Gastroesophageal sphincter (tissue), 4 donors: ENCODE results near the gene FARS2. TPM values are rescaled to one million over a fixed set of nuclear protein-coding genes. Genes with fewer than 3 reads are reported as not detected.

Experiments used
- ATAC-seq: fragments of 150-250 bp; one replicate; pipeline ENCODE4 v1.9.1; 2016; ENCODE audit warnings: mild to moderate bottlenecking, moderate library complexity
- H3K27ac ChIP-seq, 4 donors: fragments of 200-600 bp; sonication (generic) in 3 of 4; 1 replicate in 3 of 4; 2 replicates in 1 of 4; pipeline ENCODE4 v1.5.1; 2016 to 2019
- H3K27me3 ChIP-seq: fragments of 200-600 bp; sonication (generic); one replicate; pipeline ENCODE4 v1.5.1; 2019
- H3K36me3 ChIP-seq, 2 donors: fragments of 200-600 bp; sonication (generic); one replicate each; pipeline ENCODE4 v1.5.1; 2019; ENCODE audit warnings: control low read depth in 1 of 2
- H3K4me1 ChIP-seq, 3 donors: fragments of 200-600 bp; sonication (generic); 1 replicate in 2 of 3; 2 replicates in 1 of 3; pipeline ENCODE4 v1.5.1; 2016 to 2019; ENCODE audit warnings: control low read depth in 2 of 3
- H3K4me3 ChIP-seq, 2 donors: fragments of 200-600 bp; sonication (generic); one replicate each; pipeline ENCODE4 v1.5.1; 2019; ENCODE audit warnings: mild to moderate bottlenecking in 1 of 2, moderate library complexity in 1 of 2
- H3K9me3 ChIP-seq, 3 donors: fragments of 200-600 bp; sonication (generic); one replicate each; pipeline ENCODE4 v1.5.1; 2017 to 2019; ENCODE audit warnings: control low read depth in 2 of 3
- EP300 ChIP-seq: sonication (generic); formaldehyde crosslinking; IDR thresholded peaks from one replicate; pipeline ENCODE4 v1.6.1; 2017; ENCODE audit warnings: antibody characterized with exemption, mild to moderate bottlenecking
- POLR2A ChIP-seq, 2 donors: fragments of 450-650 bp; IDR thresholded peaks; one replicate each; pipeline ENCODE4 v1.6.1; 2017; ENCODE audit warnings: antibody characterized with exemption in 2 of 2, mild to moderate bottlenecking in 2 of 2, moderate library complexity in 1 of 2
- POLR2AphosphoS5 ChIP-seq: sonication (generic); formaldehyde crosslinking; IDR thresholded peaks from one replicate; pipeline ENCODE4 v1.6.1; 2017; ENCODE audit warnings: antibody characterized with exemption
- WGBS, 2 donors: methylation state at CpG; one replicate each; pipeline ENCODE4 v1.1.5; 2018; ENCODE audit warnings: low coverage in 1 of 2; 5-methylcytosine and 5-hydroxymethylcytosine counted together
- total RNA-seq, 4 donors: library from RNA; depleted of rRNA; stranded (reverse); fragments of >200 nt; gene quantifications; one replicate each; pipeline ENCODE4 v1.1.0, GENCODE V29; 2016
- TF ChIP-seq, protein P1 (sequence below), 4 experiments: fragments of 200-600 bp in 2 of 4; fragments of 450-650 bp in 2 of 4; sonication (generic) in 1 of 4; IDR thresholded peaks; one replicate each; pipeline ENCODE4 v1.5.1; 2017 to 2019; ENCODE audit warnings: antibody characterized with exemption in 4 of 4, mild to moderate bottlenecking in 2 of 4, moderate library complexity in 2 of 4

FARS2 gene
- total RNA-seq, 4 donors from 2014 or later = 9.8 to 16.3 (median 14.4) TPM

DNA sequence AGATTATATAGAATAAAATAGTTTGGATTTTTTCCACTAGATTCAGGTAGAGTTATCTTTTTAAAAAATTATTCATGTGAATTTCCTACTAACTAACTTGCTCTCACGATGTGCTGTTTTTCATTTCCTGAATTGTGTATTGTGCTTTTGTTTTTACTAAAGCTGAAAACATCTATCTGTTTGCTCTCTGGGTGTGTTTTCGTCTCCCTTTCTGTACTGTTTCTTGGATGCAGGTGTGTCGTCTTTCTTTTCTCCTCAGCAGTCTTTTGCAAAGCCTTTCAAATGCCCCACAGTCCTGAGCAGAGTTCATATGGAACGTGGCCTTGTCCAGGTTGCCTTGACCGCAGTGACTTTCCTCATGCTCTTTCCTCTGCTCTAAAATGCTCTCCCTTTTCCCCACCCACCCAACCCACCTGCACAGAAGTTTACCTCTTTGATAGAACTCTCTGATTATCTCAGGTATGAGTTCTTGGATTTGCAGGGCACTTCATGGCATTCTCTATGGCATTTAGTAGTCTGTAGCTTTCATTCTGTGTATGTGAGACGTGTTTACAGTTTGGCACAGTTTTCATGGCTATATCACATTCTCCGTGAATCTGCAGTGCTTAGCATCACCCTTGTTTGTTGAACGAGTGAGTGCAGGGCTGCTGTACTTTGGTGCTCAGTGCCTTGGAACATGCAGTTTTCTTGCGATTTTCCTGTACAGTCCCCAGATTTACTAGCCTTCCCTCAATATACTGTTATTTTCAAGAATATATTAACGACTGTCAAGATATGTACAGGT lies 77.1 kb downstream of the FARS2 start:
- no peak for ATAC-seq
- Histone ChIP-seq H3K4me3 (no peak overlapping the region), H3K27me3 (no peaks in the 10 kb centered on the region), H3K4me1 (peaks cover 0 to 9% (median 0%) of the 10 kb centered on the region in 3 donors), H3K36me3 (no peaks in the 10 kb centered on the region), H3K27ac (no peak overlapping the region), H3K9me3 (no peaks in the 10 kb centered on the region)
- TF ChIP-seq, protein P1, sequence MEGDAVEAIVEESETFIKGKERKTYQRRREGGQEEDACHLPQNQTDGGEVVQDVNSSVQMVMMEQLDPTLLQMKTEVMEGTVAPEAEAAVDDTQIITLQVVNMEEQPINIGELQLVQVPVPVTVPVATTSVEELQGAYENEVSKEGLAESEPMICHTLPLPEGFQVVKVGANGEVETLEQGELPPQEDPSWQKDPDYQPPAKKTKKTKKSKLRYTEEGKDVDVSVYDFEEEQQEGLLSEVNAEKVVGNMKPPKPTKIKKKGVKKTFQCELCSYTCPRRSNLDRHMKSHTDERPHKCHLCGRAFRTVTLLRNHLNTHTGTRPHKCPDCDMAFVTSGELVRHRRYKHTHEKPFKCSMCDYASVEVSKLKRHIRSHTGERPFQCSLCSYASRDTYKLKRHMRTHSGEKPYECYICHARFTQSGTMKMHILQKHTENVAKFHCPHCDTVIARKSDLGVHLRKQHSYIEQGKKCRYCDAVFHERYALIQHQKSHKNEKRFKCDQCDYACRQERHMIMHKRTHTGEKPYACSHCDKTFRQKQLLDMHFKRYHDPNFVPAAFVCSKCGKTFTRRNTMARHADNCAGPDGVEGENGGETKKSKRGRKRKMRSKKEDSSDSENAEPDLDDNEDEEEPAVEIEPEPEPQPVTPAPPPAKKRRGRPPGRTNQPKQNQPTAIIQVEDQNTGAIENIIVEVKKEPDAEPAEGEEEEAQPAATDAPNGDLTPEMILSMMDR (IDR thresholded peaks at IDR 0.05) = no peak
- WGBS, 2 donors = 81 to 89% methylated on average over 6 to 10 of the region's 10 CpGs

DNA sequence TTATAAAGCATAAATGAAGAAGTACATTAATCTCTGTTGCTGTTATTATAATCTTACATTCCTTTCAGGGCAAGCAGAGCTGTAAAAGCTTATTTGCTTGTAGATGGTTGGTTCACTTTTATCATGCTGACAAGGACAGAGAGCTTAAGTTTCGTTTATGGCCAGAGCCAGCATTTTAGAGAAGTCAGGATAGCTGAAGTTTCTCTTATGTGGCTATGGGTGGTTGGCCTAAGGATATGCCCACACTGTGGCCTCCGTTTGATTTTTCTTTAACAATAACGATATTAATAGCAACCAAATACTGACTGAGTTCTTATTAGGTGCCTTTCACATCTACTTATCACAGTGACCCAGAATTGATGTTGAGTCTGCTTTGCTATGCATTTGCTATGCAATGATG lies 78.5 kb downstream of the FARS2 start:
- H3K27me3 ChIP-seq = no peaks in the 10 kb centered on the region
- ATAC-seq = no peak
- no peak overlapping the region for H3K27ac ChIP-seq
- H3K36me3 ChIP-seq = no peaks in the 10 kb centered on the region
- H3K4me3 ChIP-seq = no peak overlapping the region
- peaks cover 0 to 4% (median 0%) of the 10 kb centered on the region in 3 donors for H3K4me1 ChIP-seq
- TF ChIP-seq, protein P1 (IDR thresholded peaks at IDR 0.05) = no peak
- TF ChIP-seq EP300 (no peak), POLR2A (IDR thresholded peaks at IDR 0.05) (no peak), POLR2AphosphoS5 (no peak)
- H3K9me3 ChIP-seq = no peaks in the 10 kb centered on the region
- WGBS, 2 donors = 40 to 58% methylated on average over 3 of the region's 3 CpGs

DNA sequence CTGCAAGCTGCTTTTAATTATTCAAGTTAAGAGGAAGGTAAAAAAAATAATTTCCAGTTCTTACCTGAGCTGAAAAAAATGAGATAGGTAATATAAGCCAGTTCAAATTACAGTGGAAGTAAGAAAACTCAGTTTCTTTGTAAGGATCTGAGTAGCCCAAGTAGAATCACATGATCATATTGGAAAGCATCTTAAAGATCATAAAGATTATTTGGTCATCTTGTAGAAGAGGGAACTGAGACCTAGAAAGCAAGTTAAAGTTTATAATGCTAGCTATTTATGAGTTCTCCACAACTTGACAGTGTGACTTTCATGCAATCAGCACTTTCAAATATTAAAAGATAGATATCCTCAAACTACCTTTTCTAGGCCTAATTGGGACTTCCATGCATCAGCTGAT lies 80.5 kb downstream of the FARS2 start:
- no peaks in the 10 kb centered on the region for H3K27me3 ChIP-seq
- no peak overlapping the region for H3K4me3 ChIP-seq
- H3K36me3 ChIP-seq = no peaks in the 10 kb centered on the region
- H3K27ac ChIP-seq = no peak overlapping the region
- ATAC-seq = no peak
- H3K9me3 ChIP-seq = no peaks in the 10 kb centered on the region
- peaks cover 0 to 4% (median 0%) of the 10 kb centered on the region in 3 donors for H3K4me1 ChIP-seq
- TF ChIP-seq EP300 (no peak), POLR2AphosphoS5 (no peak), POLR2A (IDR thresholded peaks at IDR 0.05) (no peak)
- TF ChIP-seq, protein P1 (IDR thresholded peaks at IDR 0.05) = no peak

DNA sequence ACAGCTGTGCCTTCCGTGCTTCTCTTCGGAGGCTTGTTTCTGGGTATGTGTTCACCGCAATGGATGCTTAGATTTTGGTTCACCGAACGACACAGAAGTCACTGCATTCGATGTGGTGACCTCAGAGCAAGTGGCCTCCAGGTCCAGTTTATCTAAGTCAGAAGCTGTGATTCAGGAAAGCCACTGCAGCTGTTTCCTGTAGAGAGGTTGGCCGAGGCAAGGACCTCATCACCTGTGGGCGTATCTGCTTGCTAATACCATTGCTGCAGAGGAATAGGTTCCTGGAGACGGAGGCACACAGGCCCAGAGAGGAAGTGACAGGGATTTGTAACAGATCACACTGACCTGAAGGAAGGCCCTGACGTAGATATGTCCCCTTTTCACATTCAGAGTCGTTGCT lies 82.7 kb downstream of the FARS2 start:
- ATAC-seq = no peak
- TF ChIP-seq POLR2A (IDR thresholded peaks at IDR 0.05) (no peak), EP300 (no peak), POLR2AphosphoS5 (no peak)
- TF ChIP-seq, protein P1 (IDR thresholded peaks at IDR 0.05) = no peak
- Histone ChIP-seq H3K4me3 (no peak overlapping the region), H3K9me3 (peaks cover 0 to 3% (median 0%) of the 10 kb centered on the region in 3 donors), H3K4me1 (peaks cover 0 to 4% (median 0%) of the 10 kb centered on the region in 3 donors), H3K27me3 (no peaks in the 10 kb centered on the region), H3K36me3 (no peaks in the 10 kb centered on the region), H3K27ac (no peak overlapping the region)
- WGBS, 2 donors = 91 to 100% methylated on average over 3 to 4 of the region's 11 CpGs

DNA sequence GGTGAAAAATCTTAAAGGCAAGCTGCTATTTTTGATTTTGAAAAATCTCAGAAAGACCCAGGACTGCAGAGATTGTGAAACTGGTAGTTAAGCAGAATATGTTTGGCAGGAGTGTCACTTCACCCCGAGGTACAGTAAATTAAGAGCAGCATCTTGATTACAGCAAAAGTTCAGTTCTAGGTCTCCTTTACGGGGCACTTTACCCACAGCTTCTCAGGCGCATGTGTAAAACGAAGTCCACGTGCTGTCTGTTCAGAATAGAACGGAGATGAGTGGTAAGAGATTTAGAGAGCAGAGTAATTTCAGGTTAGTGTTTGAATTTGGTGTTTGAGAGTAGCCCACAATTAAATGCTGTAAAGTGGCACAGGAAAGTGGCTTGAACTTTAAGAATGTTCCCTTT lies 84.0 kb downstream of the FARS2 start:
- H3K4me3 ChIP-seq = no peak overlapping the region
- H3K27ac ChIP-seq = no peak overlapping the region
- TF ChIP-seq POLR2A (IDR thresholded peaks at IDR 0.05) = no peak
- TF ChIP-seq, protein P1 (IDR thresholded peaks at IDR 0.05) = no peak
- no peak for TF ChIP-seq POLR2AphosphoS5
- TF ChIP-seq EP300 = no peak
- H3K9me3 ChIP-seq = peaks cover 0 to 3% (median 0%) of the 10 kb centered on the region in 3 donors
- ATAC-seq = no peak
- H3K4me1 ChIP-seq = no peaks in the 10 kb centered on the region
- no peaks in the 10 kb centered on the region for H3K27me3 ChIP-seq
- H3K36me3 ChIP-seq = no peaks in the 10 kb centered on the region
- WGBS, 2 donors = 82 to 100% methylated on average over 1 to 6 of the region's 6 CpGs
